GM19099 (cell line): ENCODE data around the gene DLG3.
A peak's percentile ranks its signal among the peaks of the same experiment; 100 is the strongest.

Experiments
- POLR2A ChIP-seq: IDR thresholded peaks from 3 replicates; pipeline ENCODE4 v1.6.1; 2011; ENCODE audit warnings: low read depth; ENCODE audit not compliant: insufficient read length; ENCODE audit errors: extremely low read depth

The DLG3 gene

DNA sequence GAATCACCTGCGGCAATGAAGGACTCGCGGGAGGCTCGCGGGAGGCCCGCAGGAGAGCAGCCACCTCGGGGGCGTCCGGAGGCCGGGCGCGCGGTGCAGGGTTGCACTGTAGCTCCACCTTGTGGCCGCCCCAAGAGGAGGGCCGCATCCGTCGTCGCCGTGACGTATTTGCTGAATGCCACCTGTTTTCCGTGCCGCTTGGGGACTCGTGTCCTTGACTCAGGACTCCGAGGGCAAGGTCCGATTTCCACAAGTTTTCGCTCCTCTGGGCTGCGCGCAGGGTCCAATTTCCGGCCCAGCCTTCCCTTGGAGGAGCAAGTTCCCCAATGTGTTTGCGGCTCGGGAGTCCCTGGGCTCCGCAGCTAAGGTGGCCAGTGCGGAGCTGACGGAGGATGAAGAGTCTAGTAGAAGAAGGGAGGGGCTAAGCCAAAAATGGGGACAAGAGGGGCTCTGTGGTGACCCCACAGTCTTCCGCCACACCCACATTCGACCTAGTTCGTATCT, 10.7 kb upstream of the DLG3 start:
- TF ChIP-seq POLR2A = no peak

DNA sequence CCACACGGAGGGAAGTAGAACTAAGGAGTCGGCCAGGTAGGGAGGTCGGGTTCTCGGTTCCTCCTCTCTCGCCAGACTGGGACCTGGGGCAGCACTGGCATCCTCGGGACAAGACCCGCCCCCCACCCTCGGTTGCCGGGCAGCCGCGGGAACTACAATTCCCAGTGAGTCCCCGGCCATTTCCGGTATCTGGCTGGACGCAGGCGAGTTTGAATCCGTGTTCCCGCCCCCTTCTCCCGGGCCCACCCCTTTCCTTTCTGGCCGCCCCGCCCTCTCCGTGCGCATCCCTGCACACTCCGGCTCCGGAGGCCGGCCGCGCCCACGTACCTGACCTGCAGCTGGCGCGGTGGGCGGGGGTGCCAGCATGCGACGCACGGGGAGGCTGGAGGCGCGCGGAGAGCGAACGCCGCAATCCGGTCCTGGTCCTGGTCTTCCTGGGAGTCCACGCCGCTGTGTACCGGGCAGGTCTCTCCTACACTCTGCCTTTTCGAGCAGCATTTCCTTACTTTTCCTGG, 10.2 kb upstream of the DLG3 start:
- peak; percentile 21 for TF ChIP-seq POLR2A

DNA sequence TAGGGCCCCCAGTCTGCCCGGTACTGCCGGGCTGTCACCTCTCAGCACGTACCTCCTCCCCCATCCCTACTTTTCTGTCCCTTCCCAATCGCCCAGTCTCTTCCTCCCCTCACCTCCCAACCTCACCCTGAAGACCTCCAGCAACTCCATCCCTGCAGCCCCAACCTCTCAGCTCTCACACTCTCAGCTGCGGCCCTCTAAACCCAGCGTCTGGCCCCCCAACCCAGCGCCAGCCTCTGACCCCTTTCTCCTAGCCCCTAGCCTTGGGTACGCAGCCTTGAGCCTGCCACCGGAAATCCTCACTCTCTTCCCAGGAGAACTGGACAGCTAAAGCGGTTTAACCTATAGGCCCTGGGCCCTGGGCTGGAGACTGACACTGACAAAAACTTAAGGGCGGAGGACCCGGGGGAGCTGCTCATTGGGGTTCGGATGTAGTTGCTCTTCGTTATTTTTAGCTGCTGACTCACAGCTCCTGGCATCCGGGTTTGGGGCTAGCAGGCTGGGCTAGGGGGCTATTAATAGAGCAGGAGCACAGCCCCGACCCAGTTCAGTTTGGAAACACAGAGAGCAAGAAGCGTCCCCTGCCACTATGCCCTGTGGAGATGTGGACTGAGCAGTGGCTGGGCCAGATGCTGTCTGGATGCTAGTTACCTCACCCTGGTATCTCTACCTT, 9.6 kb upstream of the DLG3 start:
- no peak for TF ChIP-seq POLR2A

DNA sequence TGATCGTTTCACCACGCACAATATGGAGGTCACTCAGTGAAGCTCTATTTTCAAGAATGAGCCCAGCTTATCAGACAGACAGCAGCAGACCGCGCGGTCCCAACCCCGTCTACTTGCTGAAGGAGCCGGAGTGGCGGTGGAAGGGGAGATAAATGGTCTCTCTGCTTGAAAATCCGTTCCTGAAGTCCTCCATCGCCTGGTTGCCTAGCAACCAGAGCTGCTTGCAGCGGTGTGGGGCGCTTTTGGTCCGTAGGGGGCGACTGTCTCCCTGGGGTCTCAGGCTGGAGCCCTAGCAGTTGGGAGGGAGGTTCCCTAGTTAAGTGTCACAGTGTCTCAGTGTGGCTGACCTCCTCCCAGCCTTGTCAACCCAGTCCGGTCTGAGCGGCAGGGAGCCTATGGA, 8.3 kb upstream of the DLG3 start:
- no peak for TF ChIP-seq POLR2A

DNA sequence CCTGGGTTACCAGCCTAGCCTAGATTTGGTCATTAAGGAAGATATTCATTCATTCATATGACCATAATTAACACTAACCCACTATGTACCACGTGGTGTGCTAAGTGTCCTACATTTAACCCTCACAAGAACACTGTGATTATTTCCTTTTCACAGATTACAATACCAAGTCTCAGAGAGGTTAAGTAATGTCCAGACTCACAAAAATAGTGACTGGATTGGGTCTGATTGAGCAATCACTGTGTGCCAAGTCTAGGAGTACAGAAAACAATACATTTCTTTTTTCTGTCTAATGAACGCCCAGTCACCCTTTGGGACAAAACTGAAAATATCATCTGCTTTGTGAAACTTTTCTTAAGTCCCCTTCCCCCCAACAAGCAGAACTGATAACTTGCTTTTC, 7.6 kb upstream of the DLG3 start:
- TF ChIP-seq POLR2A = no peak

DNA sequence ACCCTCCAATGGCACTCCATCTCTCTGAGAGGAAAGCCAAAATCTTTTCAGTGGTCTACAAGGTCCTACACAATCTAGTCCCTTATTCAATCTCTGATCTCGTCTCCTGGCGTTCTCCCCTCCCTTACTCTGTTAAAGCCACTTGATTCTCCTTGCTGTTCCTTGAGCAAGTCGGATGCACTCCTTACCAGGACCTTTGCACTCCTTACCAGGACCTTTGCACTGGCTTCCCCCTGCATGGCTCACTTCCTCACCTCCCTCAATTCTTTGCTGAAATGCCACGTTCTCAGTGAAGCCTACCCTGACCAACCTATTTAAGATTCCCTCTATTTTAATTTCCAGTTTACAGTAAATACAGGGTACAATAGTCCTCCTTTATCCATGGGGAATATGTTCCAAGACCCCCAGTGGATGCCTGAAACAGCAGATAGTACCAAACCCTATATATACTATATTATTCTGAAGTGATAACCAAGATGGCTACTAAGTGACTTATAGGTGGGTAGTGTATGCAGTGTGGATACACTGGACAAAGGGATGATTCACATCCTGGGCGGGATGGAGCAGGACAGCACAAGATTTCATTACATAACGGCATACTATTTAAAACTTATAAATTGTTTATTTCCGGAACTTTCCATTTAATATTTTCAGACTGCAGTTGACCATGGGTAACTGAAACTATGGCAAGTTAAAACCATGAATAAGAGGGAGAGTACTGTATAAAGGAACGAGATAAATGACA, 6.5 kb upstream of the DLG3 start:
- no peak for TF ChIP-seq POLR2A

DNA sequence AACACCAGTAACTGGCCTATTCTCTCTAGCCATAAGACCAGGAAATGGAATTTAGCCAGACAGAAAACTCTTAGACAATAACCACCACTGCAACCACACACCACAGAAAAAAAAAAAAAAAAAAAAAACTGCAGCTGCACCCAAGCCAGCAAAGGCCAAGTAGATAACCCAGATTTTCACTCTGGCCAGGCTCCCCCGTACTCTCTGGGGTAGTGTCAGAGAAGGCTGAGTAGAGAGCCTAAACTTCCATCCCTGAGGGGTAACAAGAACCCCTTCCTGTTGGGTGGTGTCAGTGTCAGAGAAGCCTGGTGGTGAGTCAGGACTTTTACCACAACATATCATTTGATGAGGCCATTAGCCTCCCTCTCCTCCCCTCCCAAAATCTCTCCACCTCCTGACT, 5.6 kb upstream of the DLG3 start:
- no peak for TF ChIP-seq POLR2A

DNA sequence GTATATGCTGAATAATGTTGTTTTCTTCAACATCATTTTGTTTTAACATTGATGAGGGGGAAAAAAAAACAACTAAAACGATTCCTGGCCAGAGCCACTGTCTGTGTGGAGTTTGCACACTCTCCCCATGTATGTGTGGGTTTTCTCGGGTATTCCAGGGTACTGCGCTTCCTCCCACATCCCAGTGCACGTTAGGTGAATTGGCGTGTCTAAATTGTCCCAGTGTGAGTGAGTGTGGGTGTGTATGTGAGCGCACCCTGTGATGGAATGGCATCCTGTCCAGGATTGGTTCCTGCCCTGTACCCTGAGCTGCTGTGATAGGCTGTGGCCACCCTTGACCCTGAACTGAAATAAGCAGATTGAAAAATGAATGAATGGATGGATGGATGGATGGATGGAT, 2.4 kb upstream of the DLG3 start:
- TF ChIP-seq POLR2A = no peak

DNA sequence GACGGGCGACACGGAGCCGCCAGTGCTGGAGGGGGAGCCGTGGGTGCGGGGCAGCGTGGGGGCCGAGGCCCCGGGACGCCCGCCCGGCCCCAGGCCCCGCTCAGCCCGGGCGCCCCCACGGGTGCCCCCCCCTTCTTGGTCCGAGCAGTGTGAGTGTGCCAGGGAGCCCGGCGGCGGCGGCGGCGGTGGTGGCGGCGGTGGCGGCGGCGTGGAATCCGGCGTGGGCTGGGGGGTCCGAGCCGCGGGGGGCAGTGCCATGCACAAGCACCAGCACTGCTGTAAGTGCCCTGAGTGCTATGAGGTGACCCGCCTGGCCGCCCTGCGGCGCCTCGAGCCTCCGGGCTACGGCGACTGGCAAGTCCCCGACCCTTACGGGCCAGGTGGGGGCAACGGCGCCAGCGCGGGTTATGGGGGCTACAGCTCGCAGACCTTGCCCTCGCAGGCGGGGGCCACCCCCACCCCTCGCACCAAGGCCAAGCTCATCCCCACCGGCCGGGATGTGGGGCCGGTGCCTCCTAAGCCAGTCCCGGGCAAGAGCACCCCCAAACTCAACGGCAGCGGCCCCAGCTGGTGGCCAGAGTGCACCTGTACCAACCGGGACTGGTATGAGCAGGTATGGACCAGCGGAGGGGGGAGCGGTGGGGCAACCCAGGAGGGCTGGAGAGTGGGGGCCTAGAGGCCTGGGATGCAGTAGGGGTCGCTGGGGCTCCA, 466 bp downstream of the DLG3 start:
- no peak for TF ChIP-seq POLR2A

DNA sequence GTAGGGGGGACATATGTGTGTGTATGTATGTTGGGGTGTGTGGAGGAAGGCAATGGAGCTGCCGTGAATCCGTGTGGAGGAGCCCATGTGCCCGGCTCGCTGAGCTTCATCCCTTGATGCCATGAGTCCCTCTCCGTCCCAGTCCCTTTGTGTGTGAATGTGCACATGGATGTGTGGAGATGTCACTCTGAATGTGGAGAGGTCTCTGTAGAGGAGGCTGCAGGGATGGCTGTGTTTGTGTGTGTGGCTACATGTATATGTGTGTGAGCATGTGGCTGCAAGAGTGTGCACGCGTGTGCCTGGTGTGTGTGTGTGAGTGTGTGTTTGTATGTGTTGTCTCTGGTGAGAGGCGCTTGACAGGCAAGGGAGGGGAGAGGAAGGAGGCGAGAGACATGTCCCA, 1.3 kb downstream of the DLG3 start:
- no peak for TF ChIP-seq POLR2A

DNA sequence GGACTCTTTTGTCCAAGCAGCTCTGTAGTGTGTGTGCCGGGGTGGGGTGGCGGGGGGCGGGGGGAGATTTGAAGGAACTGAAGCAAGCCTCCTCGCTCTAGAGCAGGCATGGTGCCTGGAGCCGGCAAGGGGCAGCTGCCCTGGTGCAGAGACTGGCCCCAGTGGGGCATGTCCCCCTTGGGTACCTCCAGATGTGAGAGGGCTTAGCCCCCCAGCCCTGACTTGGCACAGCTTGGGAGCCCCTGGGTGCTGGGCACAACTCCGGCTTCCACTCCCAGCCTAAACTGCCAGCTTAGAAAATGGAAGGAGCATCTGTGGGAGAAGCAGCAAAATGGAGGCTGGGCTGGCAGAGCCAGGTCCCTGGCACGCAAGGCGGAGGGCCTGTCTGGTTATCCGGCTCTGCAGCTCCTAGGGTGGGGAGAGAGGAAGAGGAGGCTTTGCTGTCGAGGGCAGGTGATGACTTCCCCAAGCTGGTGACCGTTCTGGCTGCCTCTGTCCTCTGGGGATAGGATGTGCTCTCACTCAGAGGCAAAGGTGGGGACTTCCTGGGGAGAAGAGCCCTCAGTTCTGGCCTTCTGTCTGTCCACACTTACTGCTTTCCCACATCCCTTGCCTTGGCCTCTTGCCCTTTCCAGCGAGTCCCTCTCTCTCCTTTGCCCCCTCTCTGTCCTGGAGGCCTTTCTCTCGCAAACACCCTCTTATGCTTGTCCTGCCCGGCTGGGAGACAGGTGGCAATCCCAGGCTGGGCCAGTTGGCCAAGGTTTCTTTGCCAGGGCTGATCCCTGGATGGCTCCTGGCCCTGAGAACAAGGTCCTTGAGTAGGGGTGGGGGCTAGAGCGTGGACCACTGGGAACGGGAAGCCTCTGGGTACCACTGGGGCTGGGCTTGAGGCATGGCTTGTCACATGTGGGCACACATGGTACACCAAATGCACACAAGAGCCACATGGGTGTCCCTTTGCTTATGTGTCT, 2.0 kb downstream of the DLG3 start:
- TF ChIP-seq POLR2A = no peak

DNA sequence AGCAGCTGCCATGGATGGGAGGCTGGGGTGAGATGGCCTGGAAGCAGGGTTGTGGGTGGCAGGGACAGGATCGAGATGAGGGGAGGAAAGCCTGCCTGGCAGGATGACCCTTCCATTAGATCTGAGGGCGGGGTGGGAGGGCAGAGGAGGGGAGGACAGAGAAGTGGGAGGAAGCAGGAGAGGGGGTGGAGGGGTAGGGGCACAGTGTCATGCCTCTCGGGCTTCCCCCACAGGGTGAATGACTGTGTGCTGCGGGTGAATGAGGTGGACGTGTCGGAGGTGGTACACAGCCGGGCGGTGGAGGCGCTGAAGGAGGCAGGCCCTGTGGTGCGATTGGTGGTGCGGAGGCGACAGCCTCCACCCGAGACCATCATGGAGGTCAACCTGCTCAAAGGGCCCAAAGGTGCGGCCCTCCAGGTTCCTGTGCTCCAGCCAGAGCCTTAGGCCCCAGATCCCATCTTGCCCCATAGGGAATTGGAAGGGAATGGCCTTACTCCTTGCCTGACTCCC, 4.9 kb downstream of the DLG3 start:
- TF ChIP-seq POLR2A = no peak

DNA sequence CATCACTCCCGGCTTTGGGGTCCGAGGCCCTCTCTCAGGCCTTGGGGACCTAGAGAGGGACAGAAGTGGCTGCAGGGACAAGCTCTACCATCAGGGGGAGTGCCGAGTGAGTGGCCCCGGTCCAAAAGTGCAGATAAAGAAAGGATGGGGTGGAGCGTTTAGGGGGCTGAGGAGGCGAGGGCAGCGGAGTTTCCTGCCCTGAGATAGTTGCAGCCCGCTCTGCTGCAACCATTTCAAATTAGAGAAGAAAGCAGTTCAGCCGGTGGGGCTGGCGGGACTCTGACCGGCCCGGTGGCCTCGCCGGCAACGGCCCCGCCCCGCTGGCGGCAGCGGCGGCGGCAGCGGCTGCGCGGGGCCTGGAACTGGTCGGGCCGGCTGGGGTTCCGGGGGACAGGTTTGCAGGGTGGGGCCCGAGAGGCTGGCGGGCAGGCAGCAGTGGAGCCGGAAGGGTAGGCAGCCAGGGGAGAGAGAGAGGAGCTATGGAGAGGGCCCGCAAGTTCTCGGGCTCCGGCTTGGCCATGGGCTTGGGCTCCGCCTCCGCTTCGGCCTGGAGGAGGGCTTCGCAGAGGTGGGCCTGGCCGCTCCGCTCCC, 7.6 kb downstream of the DLG3 start:
- TF ChIP-seq POLR2A = no peak

DNA sequence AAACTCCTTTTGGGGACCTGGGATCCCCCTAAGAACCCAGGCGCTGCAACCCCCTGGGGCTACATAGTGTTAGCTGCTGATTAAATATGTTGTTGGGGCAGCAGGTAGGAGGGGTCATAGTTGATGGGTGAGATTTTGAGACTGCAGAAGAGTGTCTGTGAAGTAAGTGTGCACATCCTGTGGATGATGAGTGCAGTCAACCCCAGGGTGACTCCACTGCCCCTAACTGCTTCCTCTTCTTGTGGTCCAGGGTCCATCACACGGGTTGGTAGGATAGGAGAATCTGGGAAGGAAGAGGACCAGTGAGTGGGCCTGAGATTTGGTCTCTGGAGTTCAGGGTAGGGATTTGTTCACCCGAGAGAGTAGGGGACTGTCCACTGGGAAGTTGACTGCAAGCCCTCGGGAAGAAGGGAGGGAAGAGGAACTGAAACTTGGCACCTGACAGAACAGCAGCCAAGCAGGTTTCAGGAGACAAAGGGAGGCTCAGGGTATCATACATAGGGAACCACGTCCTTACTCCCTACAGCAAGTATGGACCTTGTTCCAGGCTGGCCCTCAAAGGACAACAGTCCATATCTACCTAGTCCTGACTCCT, 8.5 kb downstream of the DLG3 start:
- no peak for TF ChIP-seq POLR2A
